MCF 10A (cell line): ENCODE results near the gene RAF1. TPM values are rescaled to one million over a fixed set of nuclear protein-coding genes. Genes with fewer than 3 reads are reported as not detected.

Experiments
- BruUV-seq: library from RNA; stranded (reverse); fragments of 400-500 nt; replicated peaks from 2 replicates; lab custom pipeline; 2021; lab: Mats Ljungman, UMichigan
- CTCF ChIA-PET: fragments of 300-600 bp; sonication (Branson Sonifier 250); formaldehyde crosslinking; extraction: SDS; loops from one replicate; lab custom pipeline; 2021; ENCODE audit warnings: antibody characterized with exemption, inconsistent platforms; lab: Yijun Ruan, JAX
- POLR2A ChIA-PET: fragments of 300-600, 350-650 bp; sonication (Branson Sonifier 250); formaldehyde crosslinking; extraction: SDS; loops from one replicate; lab custom pipeline; 2020; ENCODE audit warnings: antibody characterized with exemption, inconsistent platforms; lab: Yijun Ruan, JAX
- DNase-seq: peaks from one replicate; pipeline ENCODE4 v3.0.0-alpha.2; 2018; ENCODE audit not compliant: unreplicated experiment
- H3K27ac Mint-ChIP-seq: one replicate; pipeline ENCODE4 v1.8.0; 2022; ENCODE audit warnings: mild to moderate bottlenecking, low read depth, mixed read lengths; ENCODE audit not compliant: unreplicated experiment
- H3K27me3 Mint-ChIP-seq: one replicate; pipeline ENCODE4 v1.8.0; 2022; ENCODE audit warnings: mixed read lengths; ENCODE audit not compliant: insufficient read depth, unreplicated experiment
- H3K36me3 Mint-ChIP-seq: one replicate; pipeline ENCODE4 v1.8.0; 2022; ENCODE audit warnings: mild to moderate bottlenecking, moderate library complexity, mixed read lengths; ENCODE audit not compliant: insufficient read depth, unreplicated experiment
- H3K4me1 Mint-ChIP-seq: one replicate; pipeline ENCODE4 v1.8.0; 2022; ENCODE audit warnings: mixed read lengths; ENCODE audit not compliant: insufficient read depth, unreplicated experiment
- H3K4me3 Mint-ChIP-seq: one replicate; pipeline ENCODE4 v1.8.0; 2022; ENCODE audit warnings: mild to moderate bottlenecking, moderate library complexity, mixed read lengths; ENCODE audit not compliant: unreplicated experiment
- H3K9me3 Mint-ChIP-seq: one replicate; pipeline ENCODE4 v1.8.0; 2022; ENCODE audit warnings: mixed read lengths; ENCODE audit not compliant: unreplicated experiment
- CTCF ChIP-seq: fragments of 200-600 bp; IDR thresholded peaks from one replicate; pipeline ENCODE4 v1.8.0; 2022; ENCODE audit warnings: antibody characterized with exemption, mild to moderate bottlenecking; ENCODE audit not compliant: unreplicated experiment
- intact Hi-C: fragments of 100-400 bp; cut with micrococcal nuclease; formaldehyde crosslinking; loops from 2 replicates; pipeline ENCODE4 v1.14.1; 2022
- total RNA-seq: library from RNA; stranded (reverse); gene quantifications from 2 replicates; pipeline ENCODE4 v1.2.3, GENCODE V29; 2022

RAF1 gene
- total RNA-seq, 1 experiment from 2014 or later = 76.8 TPM

DNA sequence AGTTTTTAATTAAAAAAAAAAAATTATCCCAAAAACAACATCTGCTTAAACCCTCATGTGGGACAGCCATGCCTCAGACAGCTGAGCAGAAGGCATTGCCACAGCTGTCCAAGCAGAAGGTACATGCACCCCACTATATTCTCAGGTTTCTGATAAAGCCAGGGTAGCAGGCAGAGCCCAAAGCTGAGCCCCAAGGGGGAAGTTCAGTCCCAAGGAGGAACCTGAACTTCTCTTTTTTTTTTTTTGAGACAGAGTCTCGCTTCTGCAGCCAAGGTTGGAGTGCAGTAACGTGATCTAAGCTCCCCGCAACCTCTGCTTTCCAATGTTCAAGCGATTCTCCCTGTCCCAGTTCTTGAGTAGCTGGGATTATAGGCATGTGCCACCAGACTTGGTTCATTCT is 73.8 kb downstream of the RAF1 start:
- ChIA-PET POLR2A (interaction anchor here (0.6 to 0.7 kb wide), 4 partner anchors 11 to 841 kb away, joined by 3 to 4 read pairs (median 3); no protein-coding TSS in a partner anchor), CTCF (interaction anchor here (0.7 to 1.6 kb wide), 2 partner anchors 11 to 29 kb away, joined by 3 to 8 read pairs; no protein-coding TSS in a partner anchor)

DNA sequence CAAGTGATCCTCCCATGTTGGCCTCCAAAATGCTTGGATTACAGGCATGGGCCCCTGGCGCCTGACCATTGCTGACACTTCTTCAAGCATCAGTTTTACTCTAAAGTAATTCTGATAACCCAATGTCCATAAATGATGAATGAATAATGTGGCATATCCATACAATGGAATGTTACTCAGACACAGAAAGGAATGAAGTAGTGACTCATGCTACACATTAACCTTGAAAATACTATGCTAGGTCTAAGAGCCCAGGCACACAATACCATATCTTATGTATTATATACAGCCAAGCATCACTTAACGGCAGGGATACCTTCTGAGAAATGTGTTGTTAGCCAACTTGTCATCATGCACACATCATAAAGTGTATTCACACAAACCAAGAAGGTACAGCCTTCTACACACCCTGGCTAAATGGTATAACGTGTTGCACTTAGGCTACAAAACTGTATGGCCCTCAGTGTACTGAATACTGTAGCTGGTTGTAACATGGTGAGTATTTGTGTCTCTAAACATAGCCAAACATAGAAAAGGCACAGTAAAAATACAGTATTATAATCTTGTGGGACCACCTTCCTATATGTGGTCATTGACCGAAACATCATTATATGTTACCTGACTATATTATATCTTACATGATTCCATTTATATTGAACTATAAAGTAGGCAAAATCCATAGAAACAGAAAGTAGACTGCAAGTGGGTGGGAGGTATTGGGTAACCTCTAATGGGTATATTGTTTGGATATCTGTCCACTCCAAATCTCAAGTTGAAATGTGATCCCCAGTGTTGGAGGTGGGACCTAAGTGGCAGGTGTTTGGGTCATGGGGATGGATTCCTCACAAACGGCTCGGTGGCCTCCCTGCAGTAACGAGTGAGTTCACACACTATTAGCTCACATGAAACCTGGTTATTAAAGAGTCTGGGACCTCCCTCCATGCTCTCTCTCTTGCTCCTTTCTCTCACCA is 75.6 kb downstream of the RAF1 start:
- ChIA-PET CTCF (interaction anchor here (0.8 to 1.6 kb wide), 4 partner anchors 13 to 254 kb away, joined by 3 to 8 read pairs (median 4); no protein-coding TSS in a partner anchor), POLR2A (interaction anchor here (0.7 to 1.4 kb wide), 5 partner anchors 9 to 80 kb away, joined by 3 to 4 read pairs (median 3); no protein-coding TSS in a partner anchor)
- Mint-ChIP-seq H3K9me3 (no peaks in the 10 kb centered on the region), H3K27me3 (no peaks in the 10 kb centered on the region), H3K36me3 (peaks cover 97% of the 10 kb centered on the region), H3K27ac (no peak overlapping the region), H3K4me3 (no peak overlapping the region), H3K4me1 (no peaks in the 10 kb centered on the region)
- no TSS peak for BruUV-seq
- no peak for TF ChIP-seq CTCF
- intact Hi-C loops = no loop called here
- DNase-seq = no peak

More for the DNA sequence above, 73.8 kb downstream of the RAF1 start:
- BruUV-seq = no TSS peak
- H3K9me3 Mint-ChIP-seq = no peaks in the 10 kb centered on the region
- peaks cover 97% of the 10 kb centered on the region for H3K36me3 Mint-ChIP-seq
- H3K27ac Mint-ChIP-seq = no peak overlapping the region
- no peak overlapping the region for H3K4me3 Mint-ChIP-seq
- intact Hi-C loops = no loop called here
- no peak for TF ChIP-seq CTCF
- no peak for DNase-seq
- H3K27me3 Mint-ChIP-seq = no peaks in the 10 kb centered on the region
- no peaks in the 10 kb centered on the region for H3K4me1 Mint-ChIP-seq

GRCh38 chr3:12586403-12586802 is 77.5 kb downstream of the RAF1 start:
- ChIA-PET POLR2A (no interaction called here), CTCF (interaction anchor here (0.6 to 0.9 kb wide), 2 partner anchors 106 to 399 kb away, joined by 4 read pairs; no protein-coding TSS in a partner anchor)
- H3K36me3 Mint-ChIP-seq = peaks cover 97% of the 10 kb centered on the region
- intact Hi-C loops = no loop called here
- BruUV-seq = no TSS peak
- H3K4me1 Mint-ChIP-seq = no peaks in the 10 kb centered on the region
- no peak for TF ChIP-seq CTCF
- no peaks in the 10 kb centered on the region for H3K9me3 Mint-ChIP-seq
- no peak for DNase-seq
- no peak overlapping the region for H3K4me3 Mint-ChIP-seq
- no peak overlapping the region for H3K27ac Mint-ChIP-seq
- H3K27me3 Mint-ChIP-seq = no peaks in the 10 kb centered on the region

- Mint-ChIP-seq H3K4me3 (no peak overlapping the region), H3K9me3 (no peaks in the 10 kb centered on the region), H3K4me1 (no peaks in the 10 kb centered on the region), H3K36me3 (peaks cover 97% of the 10 kb centered on the region), H3K27me3 (no peaks in the 10 kb centered on the region), H3K27ac (peak overlapping the region; percentile 12)
- intact Hi-C loops = no loop called here
- POLR2A ChIA-PET = no interaction called here
- DNase-seq = no peak
- no TSS peak for BruUV-seq
- TF ChIP-seq CTCF = no peak
- CTCF ChIA-PET = no interaction called here
Measured at GRCh38 chr3:12585970-12586369, 77.9 kb downstream of the RAF1 start.
